Body of pancreas (tissue), 4 donors: ENCODE data around the gene ZFYVE16. TPM values are rescaled to one million over a fixed set of nuclear protein-coding genes. Genes with fewer than 3 reads are reported as not detected.
"Not testable (repeated sequence)": the region's sequence is repeated elsewhere in the genome, so short reads cannot be mapped to it uniquely, and the experiment has no call there.

Experiments
- ATAC-seq: fragments of 150-250 bp; one replicate; pipeline ENCODE4 v1.9.1; 2016
- DNase-seq, 4 donors: peaks; one replicate each; pipeline ENCODE4 v3.0.0-alpha.2; 2019
- H3K27ac ChIP-seq, 4 donors: fragments of 200-600 bp; sonication (generic); 1 replicate in 3 of 4; 2 replicates in 1 of 4; pipeline versions ENCODE4 v1.5.1 to v1.6.1; 2016 to 2019; ENCODE audit warnings: mild to moderate bottlenecking in 1 of 4, mixed read lengths in 1 of 4, moderate library complexity in 1 of 4
- H3K27me3 ChIP-seq, 2 donors: fragments of 200-600 bp; sonication (generic); one replicate each; pipeline ENCODE4 v1.6.0; 2016; ENCODE audit warnings: mild to moderate bottlenecking in 1 of 2
- H3K36me3 ChIP-seq, 2 donors: fragments of 200-600 bp; sonication (generic); replicated peaks in 1 of 2; 2 replicates each; pipeline ENCODE4 v1.5.1; 2016; ENCODE audit warnings: low read depth in 2 of 2; ENCODE audit not compliant: insufficient read depth in 1 of 2
- H3K4me1 ChIP-seq: fragments of 200-600 bp; sonication (generic); one replicate; pipeline ENCODE4 v1.6.0; 2016
- H3K4me3 ChIP-seq, 2 donors: fragments of 200-600 bp; sonication (generic); 1 replicate in 1 of 2; 2 replicates in 1 of 2; pipeline ENCODE4 v1.5.1; 2016 to 2019
- H3K9me3 ChIP-seq, 3 donors: fragments of 200-600 bp; sonication (generic); 1 replicate in 2 of 3; 2 replicates in 1 of 3; pipeline ENCODE4 v1.5.1; 2016
- CTCF ChIP-seq, 7 experiments: fragments of 450-650 bp in 4 of 7; fragments of 200-600 bp in 3 of 7; sonication (generic) in 3 of 7; IDR thresholded peaks; one replicate each; pipeline ENCODE4 v1.5.1; 2016 to 2019; ENCODE audit warnings: antibody characterized with exemption in 7 of 7
- POLR2A ChIP-seq, 3 donors: fragments of 450-650 bp; IDR thresholded peaks; one replicate each; pipeline ENCODE4 v1.6.1; 2016; ENCODE audit warnings: antibody characterized with exemption in 3 of 3, mild to moderate bottlenecking in 2 of 3
- WGBS, 2 donors: methylation state at CpG; one replicate each; pipeline ENCODE4 v1.1.5; 2017; 5-methylcytosine and 5-hydroxymethylcytosine counted together
- intact Hi-C: fragments of 100-400 bp; cut with DNase I; formaldehyde crosslinking; loops from one replicate; pipeline ENCODE4 v1.15.1; 2023
- total RNA-seq, 2 donors: library from RNA; depleted of rRNA; stranded (reverse); fragments of >200 nt; gene quantifications; one replicate each; pipeline ENCODE4 v1.1.0, GENCODE V29; 2016

The ZFYVE16 gene
- total RNA-seq, 2 donors from 2014 or later = 10.2 to 19.5 TPM

GRCh38 chr5:80399526-80400239 lies 8.2 kb upstream of the ZFYVE16 start:
- no peak for ATAC-seq
- TF ChIP-seq CTCF (IDR thresholded peaks at IDR 0.05) = no peak
- no peak for TF ChIP-seq POLR2A (IDR thresholded peaks at IDR 0.05)
- H3K9me3 ChIP-seq = no peaks in the 10 kb centered on the region
- H3K27me3 ChIP-seq = no peaks in the 10 kb centered on the region
- 52 to 94% methylated on average over 1 of the region's 1 CpG for WGBS, 2 donors
- H3K27ac ChIP-seq = no peak overlapping the region
- H3K4me3 ChIP-seq = no peak overlapping the region
- no peaks in the 10 kb centered on the region for H3K4me1 ChIP-seq
- intact Hi-C loops = no loop called here
- no peaks in the 10 kb centered on the region for H3K36me3 ChIP-seq
- peak in 1 of 4 donors; percentile 22 for DNase-seq

- 92 to 95% methylated on average over 1 of the region's 1 CpG for WGBS, 2 donors
- H3K27me3 ChIP-seq, H3K9me3 ChIP-seq, H3K4me1 ChIP-seq, H3K4me3 ChIP-seq, H3K27ac ChIP-seq, H3K36me3 ChIP-seq, DNase-seq, ATAC-seq, intact Hi-C loops: not testable (repeated sequence)
Measured at GRCh38 chr5:80400368-80400767, 7.5 kb upstream of the ZFYVE16 start.

- Histone ChIP-seq H3K9me3 (no peaks in the 10 kb centered on the region), H3K27ac (no peak overlapping the region), H3K4me3 (no peak overlapping the region), H3K27me3 (no peaks in the 10 kb centered on the region), H3K4me1 (peaks cover 9% of the 10 kb centered on the region), H3K36me3 (no peaks in the 10 kb centered on the region)
- intact Hi-C loops = no loop called here
- ATAC-seq = no peak
- no peak for DNase-seq
- WGBS, 2 donors = 73 to 94% methylated on average over 2 of the region's 2 CpGs
- TF ChIP-seq CTCF (IDR thresholded peaks at IDR 0.05) (no peak), POLR2A (IDR thresholded peaks at IDR 0.05) (no peak)
Measured at GRCh38 chr5:80403782-80404181, 4.1 kb upstream of the ZFYVE16 start.

GRCh38 chr5:80406980-80407734 lies 707 bp upstream of the ZFYVE16 start:
- Histone ChIP-seq H3K27me3 (no peaks in the 10 kb centered on the region), H3K4me3 (peak overlapping the region; percentile 49 to 85), H3K4me1 (peaks cover 25% of the 10 kb centered on the region), H3K27ac (peak overlapping the region; percentile 87 to 99 (median 96)), H3K9me3 (no peaks in the 10 kb centered on the region), H3K36me3 (no peaks in the 10 kb centered on the region)
- WGBS, 2 donors = 20 to 27% methylated on average over 30 to 31 of the region's 31 CpGs
- TF ChIP-seq POLR2A (IDR thresholded peaks at IDR 0.05) = no peak
- ATAC-seq (no peak), DNase-seq (peak; percentile 25 to 36 (median 30))
- intact Hi-C loops = no loop called here

GRCh38 chr5:80408484-80409366 lies 861 bp downstream of the ZFYVE16 start:
- H3K4me1 ChIP-seq = peaks cover 25% of the 10 kb centered on the region
- no peaks in the 10 kb centered on the region for H3K9me3 ChIP-seq
- peak overlapping the region; percentile 87 to 99 (median 96) for H3K27ac ChIP-seq
- no peaks in the 10 kb centered on the region for H3K27me3 ChIP-seq
- DNase-seq (peak; percentile 60 to 70 (median 62)), ATAC-seq (no peak)
- intact Hi-C loops = no loop called here
- H3K4me3 ChIP-seq = peak overlapping the region; percentile 52 to 85
- H3K36me3 ChIP-seq = no peaks in the 10 kb centered on the region
- TF ChIP-seq POLR2A (IDR thresholded peaks at IDR 0.05) (no peak), CTCF (IDR thresholded peaks at IDR 0.05) (no peak)
- 4 to 5% methylated on average over 19 to 24 of the region's 24 CpGs for WGBS, 2 donors
